Measurements from ENCODE around the gene SH3RF3. TPM values are rescaled to one million over a fixed set of nuclear protein-coding genes. Genes with fewer than 3 reads are reported as not detected.

SH3RF3 gene
- total RNA-seq, 4 donors from 2014 or later = 2.2 to 6.1 (median 4.2) TPM

GRCh38 chr2:109346601-109347228, 217.7 kb downstream of the SH3RF3 start:
- Histone ChIP-seq H3K4me1 (peaks cover 22% of the 10 kb centered on the region), H3K27me3 (no peaks in the 10 kb centered on the region), H3K36me3 (no peaks in the 10 kb centered on the region), H3K27ac (no peak overlapping the region), H3K4me3 (no peak overlapping the region), H3K9me3 (no peaks in the 10 kb centered on the region)
- TF ChIP-seq, protein P1, sequence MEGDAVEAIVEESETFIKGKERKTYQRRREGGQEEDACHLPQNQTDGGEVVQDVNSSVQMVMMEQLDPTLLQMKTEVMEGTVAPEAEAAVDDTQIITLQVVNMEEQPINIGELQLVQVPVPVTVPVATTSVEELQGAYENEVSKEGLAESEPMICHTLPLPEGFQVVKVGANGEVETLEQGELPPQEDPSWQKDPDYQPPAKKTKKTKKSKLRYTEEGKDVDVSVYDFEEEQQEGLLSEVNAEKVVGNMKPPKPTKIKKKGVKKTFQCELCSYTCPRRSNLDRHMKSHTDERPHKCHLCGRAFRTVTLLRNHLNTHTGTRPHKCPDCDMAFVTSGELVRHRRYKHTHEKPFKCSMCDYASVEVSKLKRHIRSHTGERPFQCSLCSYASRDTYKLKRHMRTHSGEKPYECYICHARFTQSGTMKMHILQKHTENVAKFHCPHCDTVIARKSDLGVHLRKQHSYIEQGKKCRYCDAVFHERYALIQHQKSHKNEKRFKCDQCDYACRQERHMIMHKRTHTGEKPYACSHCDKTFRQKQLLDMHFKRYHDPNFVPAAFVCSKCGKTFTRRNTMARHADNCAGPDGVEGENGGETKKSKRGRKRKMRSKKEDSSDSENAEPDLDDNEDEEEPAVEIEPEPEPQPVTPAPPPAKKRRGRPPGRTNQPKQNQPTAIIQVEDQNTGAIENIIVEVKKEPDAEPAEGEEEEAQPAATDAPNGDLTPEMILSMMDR (IDR thresholded peaks at IDR 0.05) = no peak
- TF ChIP-seq EP300 (IDR thresholded peaks at IDR 0.05) = no peak
- no peak for TF ChIP-seq POLR2AphosphoS5 (IDR thresholded peaks at IDR 0.05)
- TF ChIP-seq POLR2A (IDR thresholded peaks at IDR 0.05) = no peak
- 93% methylated on average over 12 of the region's 12 CpGs for WGBS
- DNase-seq (ENCODE audit: low spot score in 2 of 2) = no peak

- H3K9me3 ChIP-seq = no peaks in the 10 kb centered on the region
- no peaks in the 10 kb centered on the region for H3K27me3 ChIP-seq
- 92% methylated on average over 10 of the region's 13 CpGs for WGBS
- TF ChIP-seq POLR2A (IDR thresholded peaks at IDR 0.05) (no peak), EP300 (IDR thresholded peaks at IDR 0.05) (no peak), POLR2AphosphoS5 (IDR thresholded peaks at IDR 0.05) (no peak)
- TF ChIP-seq, protein P1 (IDR thresholded peaks at IDR 0.05) = no peak
- peaks cover 23% of the 10 kb centered on the region for H3K4me1 ChIP-seq
- no peak for DNase-seq (ENCODE audit: low spot score in 2 of 2)
- no peaks in the 10 kb centered on the region for H3K36me3 ChIP-seq
- no peak overlapping the region for H3K4me3 ChIP-seq
- no peak overlapping the region for H3K27ac ChIP-seq
Measured at GRCh38 chr2:109347626-109348025, 218.6 kb downstream of the SH3RF3 start.

DNA sequence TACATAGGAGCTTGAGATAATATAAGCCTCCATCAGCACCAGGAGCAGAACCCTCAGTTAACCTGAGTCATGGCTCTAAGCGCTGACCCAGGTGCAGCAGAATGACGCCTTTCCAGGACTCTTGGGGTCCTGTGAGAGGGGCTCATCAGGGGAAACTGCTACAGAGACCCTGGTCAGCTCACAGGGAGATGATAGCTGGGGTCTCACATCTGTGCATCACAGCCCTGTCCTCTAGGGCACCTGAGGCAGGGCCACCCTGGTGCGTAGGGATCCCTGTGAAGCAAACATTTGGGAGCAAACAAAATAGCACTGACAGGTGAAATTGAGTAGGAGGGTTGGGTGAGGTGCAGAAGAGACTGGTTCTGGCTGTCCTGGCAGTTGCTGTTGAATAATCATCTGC, 219.2 kb downstream of the SH3RF3 start:
- TF ChIP-seq POLR2AphosphoS5 (IDR thresholded peaks at IDR 0.05) (no peak), POLR2A (IDR thresholded peaks at IDR 0.05) (no peak), EP300 (IDR thresholded peaks at IDR 0.05) (no peak)
- TF ChIP-seq, protein P1 (IDR thresholded peaks at IDR 0.05) = no peak
- DNase-seq (ENCODE audit: low spot score in 2 of 2) = no peak
- 93% methylated on average over 3 of the region's 3 CpGs for WGBS
- H3K27ac ChIP-seq = no peak overlapping the region
- H3K9me3 ChIP-seq = no peaks in the 10 kb centered on the region
- H3K4me3 ChIP-seq = no peak overlapping the region
- H3K36me3 ChIP-seq = no peaks in the 10 kb centered on the region
- no peaks in the 10 kb centered on the region for H3K27me3 ChIP-seq
- peaks cover 23% of the 10 kb centered on the region for H3K4me1 ChIP-seq

DNA sequence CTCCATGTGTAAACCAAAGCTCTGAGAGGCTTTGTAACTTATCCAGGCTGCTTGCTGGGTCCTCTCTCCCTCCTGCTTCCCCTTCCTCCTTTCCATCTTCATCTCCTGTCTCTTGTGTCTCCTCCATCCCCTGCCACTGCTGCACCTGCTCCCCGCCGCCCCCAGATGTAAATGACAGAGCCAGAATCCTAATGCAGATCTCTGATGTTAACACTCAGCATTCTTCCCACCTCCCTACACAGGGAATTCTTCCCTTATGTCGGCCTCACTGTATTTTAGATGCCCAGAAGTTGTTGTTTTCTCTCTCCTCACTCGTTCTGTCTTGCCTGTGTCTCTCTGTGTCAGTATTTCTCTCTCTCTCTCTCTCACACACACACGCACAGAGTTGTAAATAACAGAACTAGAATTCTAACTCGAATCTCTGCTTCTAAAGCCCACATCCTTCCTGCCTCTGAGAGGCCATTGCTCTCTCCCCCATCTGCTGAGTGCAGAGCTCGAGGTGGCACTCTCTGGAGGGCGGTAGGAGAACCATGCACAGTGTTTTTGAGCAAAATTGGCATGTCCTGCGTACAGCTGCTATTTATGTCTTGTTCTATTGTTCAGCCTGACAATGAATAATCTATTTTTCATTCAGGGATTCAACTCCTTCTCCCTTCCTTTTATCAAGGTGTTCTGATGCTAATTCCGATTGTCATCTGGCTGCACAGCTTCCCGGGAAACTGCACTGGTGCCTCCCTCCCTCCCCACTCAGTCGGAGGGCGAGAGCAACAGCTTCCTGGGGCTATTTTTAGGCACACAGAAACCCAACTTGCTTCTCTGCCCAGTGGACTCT, 219.9 kb downstream of the SH3RF3 start:
- no peaks in the 10 kb centered on the region for H3K36me3 ChIP-seq
- H3K4me3 ChIP-seq = no peak overlapping the region
- peaks cover 23% of the 10 kb centered on the region for H3K4me1 ChIP-seq
- 65% methylated on average over 13 of the region's 13 CpGs for WGBS
- no peaks in the 10 kb centered on the region for H3K9me3 ChIP-seq
- H3K27ac ChIP-seq = no peak overlapping the region
- no peaks in the 10 kb centered on the region for H3K27me3 ChIP-seq
- no peak for DNase-seq (ENCODE audit: low spot score in 2 of 2)
- TF ChIP-seq, protein P1 (IDR thresholded peaks at IDR 0.05) = no peak
- TF ChIP-seq POLR2AphosphoS5 (IDR thresholded peaks at IDR 0.05) (no peak), POLR2A (IDR thresholded peaks at IDR 0.05) (no peak), EP300 (IDR thresholded peaks at IDR 0.05) (no peak)
